GM21447 (cell line): ENCODE data around the gene IL17D.
"Not testable (repeated sequence)": the region's sequence is repeated elsewhere in the genome, so short reads cannot be mapped to it uniquely, and the experiment has no call there.

Experiments
- ATAC-seq: cut with Tn5 transposase; IDR thresholded peaks from one replicate; pipeline ENCODE4 v1.9.1; 2021; ENCODE audit not compliant: unreplicated experiment

The IL17D gene

GRCh38 chr13:20702915-20703779, at the start of gene IL17D:
TSS of gene IL17D (plus strand) at chr13:20703699. CDS start at chr13:20704002, 303 bp downstream.
- peak; percentile 31 for ATAC-seq

- ATAC-seq, result no peak
These were observed 49.3 kb upstream of the IL17D start for GRCh38 chr13:20654156-20654555.

- ATAC-seq, result no peak
These were observed 45.0 kb upstream of the IL17D start for GRCh38 chr13:20658451-20659040.

GRCh38 chr13:20664351-20664750, 39.1 kb upstream of the IL17D start:
- no peak for ATAC-seq

- no peak for ATAC-seq
These were observed 36.6 kb upstream of the IL17D start for GRCh38 chr13:20666948-20667347.

GRCh38 chr13:20667857-20668437, 35.6 kb upstream of the IL17D start:
- ATAC-seq, result no peak

- no peak for ATAC-seq
These were observed 34.3 kb upstream of the IL17D start for GRCh38 chr13:20669162-20669561.

GRCh38 chr13:20671789-20672188, 31.7 kb upstream of the IL17D start:
- no peak for ATAC-seq

- ATAC-seq, result no peak
These were observed 30.7 kb upstream of the IL17D start for GRCh38 chr13:20672772-20673171.

- ATAC-seq, result no peak
These were observed 29.8 kb upstream of the IL17D start for GRCh38 chr13:20673715-20674114.

- ATAC-seq, result no peak
These were observed 27.3 kb upstream of the IL17D start for GRCh38 chr13:20676213-20676612.

- not testable (repeated sequence) for ATAC-seq
These were observed 24.9 kb upstream of the IL17D start for GRCh38 chr13:20678606-20679005.

- ATAC-seq, result no peak
These were observed 23.6 kb upstream of the IL17D start for GRCh38 chr13:20679879-20680278.

- ATAC-seq, result no peak
These were observed 23.0 kb upstream of the IL17D start for GRCh38 chr13:20680416-20681080.

GRCh38 chr13:20681481-20681880, 22.0 kb upstream of the IL17D start:
- ATAC-seq, result not testable (repeated sequence)

- no peak for ATAC-seq
These were observed 21.4 kb upstream of the IL17D start for GRCh38 chr13:20682061-20682460.

GRCh38 chr13:20684041-20684440, 19.5 kb upstream of the IL17D start:
- ATAC-seq, result no peak

- no peak for ATAC-seq
These were observed 19.0 kb upstream of the IL17D start for GRCh38 chr13:20684546-20684945.

- no peak for ATAC-seq
These were observed 18.4 kb upstream of the IL17D start for GRCh38 chr13:20685092-20685491.

GRCh38 chr13:20686167-20686566, 17.3 kb upstream of the IL17D start:
- no peak for ATAC-seq

GRCh38 chr13:20686863-20687579, 16.5 kb upstream of the IL17D start:
- no peak for ATAC-seq
